IPS-11a (cell line): Measurements from ENCODE around the gene TLE1.
"Not testable (repeated sequence)": the region's sequence is repeated elsewhere in the genome, so short reads cannot be mapped to it uniquely, and the experiment has no call there.

Source experiments
- H3K4me3 ChIP-seq: one replicate; pipeline ENCODE4 v1.5.1; 2013; ENCODE audit warnings: low read depth, low read length, control low read depth

The TLE1 gene

GRCh38 chr9:81653240-81653639, 36.1 kb downstream of the TLE1 start:
- no peak overlapping the region for H3K4me3 ChIP-seq

DNA sequence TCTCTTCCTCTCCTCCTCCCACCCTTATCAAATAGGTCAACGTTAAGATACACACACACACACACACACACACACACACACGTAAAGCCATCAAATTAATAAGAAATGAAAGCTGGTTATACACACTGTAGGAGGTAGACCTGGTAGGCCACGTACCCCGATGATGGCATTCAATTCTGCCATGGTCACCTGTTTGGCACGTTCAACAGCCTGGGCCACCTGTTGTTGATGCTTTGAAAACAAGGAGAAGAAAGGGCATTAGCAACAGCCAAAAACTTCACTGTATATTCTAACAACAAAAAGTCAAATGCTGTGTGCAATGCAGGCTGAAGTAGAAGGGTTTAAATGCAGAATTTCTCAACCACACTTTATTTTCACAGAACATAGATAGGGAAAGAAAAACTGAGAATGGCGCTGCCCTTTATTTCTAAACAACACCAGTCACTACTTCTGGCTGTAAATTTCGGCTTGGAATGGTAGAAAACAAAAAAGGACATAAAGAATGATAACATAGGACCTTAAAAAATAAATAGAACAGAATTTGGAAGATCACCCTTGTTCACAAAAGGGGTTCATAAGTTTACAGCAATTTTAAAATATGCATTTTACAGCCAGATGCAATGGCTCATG, 37.2 kb downstream of the TLE1 start:
- no peak overlapping the region for H3K4me3 ChIP-seq

GRCh38 chr9:81650586-81651515, 38.5 kb downstream of the TLE1 start:
- H3K4me3 ChIP-seq, result no peak overlapping the region

DNA sequence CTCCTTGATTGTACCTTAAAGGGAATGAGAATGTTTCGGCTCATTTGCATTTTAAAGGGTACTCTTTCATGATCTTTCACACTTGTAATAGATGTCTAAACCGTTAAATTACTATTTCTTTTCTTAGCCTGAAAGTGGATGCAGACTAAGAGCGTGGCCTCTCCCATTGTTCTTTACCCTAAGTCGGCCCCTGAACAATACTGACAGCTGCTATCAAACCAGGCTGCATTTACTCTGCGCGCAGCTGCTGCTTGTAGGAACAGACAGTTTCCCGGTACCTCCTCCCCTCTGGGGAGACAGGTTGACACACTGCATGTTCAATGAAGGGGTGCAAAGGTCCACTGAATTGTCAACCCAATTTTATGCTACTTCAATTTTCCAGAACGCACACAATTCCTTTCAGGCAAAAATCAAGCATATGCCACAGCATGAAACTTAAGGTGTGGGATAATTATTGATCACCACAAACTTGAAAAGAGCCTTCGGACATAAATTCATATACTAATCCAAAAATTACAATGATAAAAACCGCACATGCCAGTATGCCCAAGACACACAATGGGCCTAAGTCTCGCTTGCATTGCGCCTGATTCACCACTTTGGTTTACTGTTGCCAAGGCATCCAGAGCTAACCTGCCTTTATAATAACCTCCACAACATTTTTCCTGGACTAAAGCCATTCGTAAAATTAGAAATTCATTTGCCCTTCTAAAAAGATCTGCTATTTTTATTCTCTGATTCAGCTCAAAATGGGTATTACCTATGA, 39.7 kb downstream of the TLE1 start:
- no peak overlapping the region for H3K4me3 ChIP-seq

DNA sequence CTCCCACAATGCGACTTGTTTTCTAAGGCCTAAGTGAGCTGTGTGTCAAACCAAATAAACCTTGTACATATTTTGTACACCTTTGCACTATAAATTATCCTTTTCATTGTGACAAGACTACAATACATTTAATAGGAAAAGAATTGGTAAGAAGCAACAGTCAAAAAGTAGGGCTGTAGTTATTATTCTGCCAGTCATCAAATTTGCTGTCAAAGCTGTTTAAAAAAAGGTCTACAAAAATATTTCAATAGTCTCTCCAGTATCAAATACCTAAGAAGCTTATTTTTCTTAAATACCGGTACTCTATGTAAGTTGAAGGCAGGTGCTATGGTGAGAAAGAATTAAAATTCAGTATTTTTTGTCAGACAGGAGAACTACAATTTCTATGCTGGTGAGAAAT, 40.5 kb downstream of the TLE1 start:
- H3K4me3 ChIP-seq, result no peak overlapping the region

DNA sequence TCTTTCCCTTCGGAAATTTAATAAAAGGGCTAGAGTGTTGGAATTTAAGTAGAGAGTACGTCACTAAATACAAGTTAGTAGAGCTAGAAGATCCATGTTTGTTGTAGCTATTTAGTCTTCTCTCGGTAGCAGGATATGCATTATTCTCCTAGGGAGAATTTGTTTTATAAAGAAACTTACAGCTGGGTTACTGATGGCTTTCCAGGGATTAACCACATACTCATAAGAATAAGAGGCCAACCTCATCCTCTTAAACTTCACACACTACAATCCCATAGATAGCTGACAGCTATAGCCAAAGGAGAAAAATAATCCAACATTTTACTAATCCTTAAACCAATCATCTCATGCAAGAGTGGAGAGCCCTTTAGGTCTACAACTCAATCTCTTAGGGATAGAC, 43.0 kb downstream of the TLE1 start:
- H3K4me3 ChIP-seq, result no peak overlapping the region

GRCh38 chr9:81644513-81644912, 44.8 kb downstream of the TLE1 start:
- H3K4me3 ChIP-seq, result not testable (repeated sequence)

- no peak overlapping the region for H3K4me3 ChIP-seq
Observed at GRCh38 chr9:81637276-81637675, 52.1 kb downstream of the TLE1 start.

DNA sequence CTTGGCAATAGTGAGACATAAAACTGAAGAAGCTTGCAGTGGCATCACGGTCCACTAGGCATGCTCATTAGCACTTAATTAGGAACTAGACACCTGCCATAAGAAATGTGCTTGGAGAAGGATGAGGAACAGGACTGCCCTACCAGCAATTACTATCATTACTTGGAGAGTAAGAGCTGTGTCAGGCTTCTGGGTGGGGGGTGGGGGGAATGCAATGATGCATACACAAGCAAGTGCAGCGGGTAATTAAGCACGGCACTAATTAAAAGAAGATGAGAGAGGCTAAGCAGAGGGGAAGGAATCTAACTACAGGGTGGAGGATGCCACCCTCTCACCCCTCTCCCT, 53.1 kb downstream of the TLE1 start:
- no peak overlapping the region for H3K4me3 ChIP-seq

GRCh38 chr9:81635521-81636254, 53.7 kb downstream of the TLE1 start:
- no peak overlapping the region for H3K4me3 ChIP-seq

DNA sequence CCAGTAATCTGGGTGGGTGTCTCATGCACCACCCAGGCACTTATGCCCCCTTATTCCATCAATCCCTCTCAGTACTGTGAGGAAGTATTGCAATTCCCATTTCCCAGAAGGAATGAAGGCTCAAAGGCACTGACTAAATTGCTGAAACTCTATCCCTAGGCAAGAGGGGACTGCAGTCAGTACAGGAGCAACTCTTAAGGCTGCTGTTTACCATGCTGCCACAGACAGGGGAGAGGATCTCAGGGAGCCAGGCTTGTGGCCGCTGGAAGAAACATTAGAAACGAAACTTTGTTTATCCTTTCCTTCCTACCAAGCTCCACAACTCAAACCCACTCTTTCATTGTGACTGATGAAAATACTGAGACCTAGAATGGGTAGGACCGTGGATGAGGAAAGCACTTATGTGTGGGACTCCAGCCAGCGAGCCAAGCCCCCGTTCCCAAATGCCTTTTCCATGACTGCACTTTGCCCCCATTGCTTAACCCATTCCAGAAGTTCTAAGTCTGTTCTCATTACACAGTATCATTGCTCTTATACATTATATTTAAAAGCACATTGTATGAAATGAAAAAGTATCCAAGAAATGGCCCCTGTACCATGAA, 54.3 kb downstream of the TLE1 start:
- no peak overlapping the region for H3K4me3 ChIP-seq

GRCh38 chr9:81633952-81634854, 55.1 kb downstream of the TLE1 start:
- no peak overlapping the region for H3K4me3 ChIP-seq

DNA sequence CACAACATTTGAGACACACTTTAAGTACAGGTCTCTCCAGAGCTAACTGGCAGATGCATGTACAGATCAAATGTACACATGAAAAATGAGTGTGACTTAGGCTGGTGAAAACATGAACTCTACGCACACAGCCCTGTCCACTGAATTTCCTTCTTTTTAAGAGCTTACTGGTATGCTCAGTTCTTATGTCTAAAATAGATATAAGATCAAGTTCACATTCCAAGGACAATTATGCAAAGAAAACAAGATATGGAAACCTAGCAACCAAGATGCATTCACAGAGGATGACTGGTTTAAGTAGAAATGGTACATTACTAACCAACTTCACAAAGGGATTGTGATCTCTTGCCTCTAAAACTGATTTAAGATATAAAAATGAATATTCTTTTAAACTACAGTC, 56.7 kb downstream of the TLE1 start:
- H3K4me3 ChIP-seq, result no peak overlapping the region

- H3K4me3 ChIP-seq, result no peak overlapping the region
Observed at GRCh38 chr9:81631218-81631745, 58.1 kb downstream of the TLE1 start.

- H3K4me3 ChIP-seq, result no peak overlapping the region
Observed at GRCh38 chr9:81629440-81629839, 59.9 kb downstream of the TLE1 start.

GRCh38 chr9:81628897-81629296, 60.5 kb downstream of the TLE1 start:
- H3K4me3 ChIP-seq, result no peak overlapping the region

GRCh38 chr9:81627481-81627880, 61.9 kb downstream of the TLE1 start:
- no peak overlapping the region for H3K4me3 ChIP-seq

DNA sequence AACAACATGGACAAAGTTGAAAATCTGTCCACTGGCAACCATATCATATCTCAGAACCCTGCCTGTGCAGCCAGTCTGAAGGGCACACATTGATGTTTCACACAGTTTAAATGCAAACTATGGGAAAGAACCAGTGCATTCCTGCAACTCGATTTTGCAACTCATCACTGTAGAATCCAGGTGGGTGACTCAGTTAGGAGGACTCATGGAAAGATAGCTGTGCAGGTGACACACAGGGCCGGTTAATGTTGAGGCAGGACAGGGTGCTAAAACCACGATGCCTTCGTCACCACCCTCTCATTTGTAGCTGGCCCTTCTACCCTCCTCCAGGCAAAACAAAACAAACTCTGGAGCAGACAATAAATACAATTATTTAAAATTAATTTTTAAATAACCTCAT, 62.8 kb downstream of the TLE1 start:
- no peak overlapping the region for H3K4me3 ChIP-seq

DNA sequence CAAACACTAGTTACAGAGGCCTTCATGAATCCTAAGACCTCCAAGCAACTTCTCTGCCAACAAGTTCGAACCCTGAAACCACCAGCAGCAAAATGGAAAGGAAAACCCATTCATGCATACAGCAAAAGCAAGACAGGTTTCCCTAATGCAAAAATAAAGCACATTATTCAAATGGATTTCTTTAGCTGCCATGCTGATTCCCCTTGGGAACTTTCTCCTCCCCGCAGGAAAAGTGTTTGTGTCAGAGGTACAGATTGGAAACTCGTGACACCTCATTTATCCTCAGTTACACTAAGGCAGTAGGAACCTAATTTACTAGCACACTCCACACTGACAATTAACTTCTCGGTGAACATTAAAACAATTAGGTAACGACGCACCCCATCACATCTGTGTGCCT, 63.4 kb downstream of the TLE1 start:
- H3K4me3 ChIP-seq, result no peak overlapping the region
